ENCODE data around the gene CDH20. TPM values are rescaled to one million over a fixed set of nuclear protein-coding genes. Genes with fewer than 3 reads are reported as not detected.

Gene CDH20
- total and polyA plus RNA-seq, 2 of the 13 experiments (the other 11 are each of a cell fraction or from before 2014, with no cell fraction given), result not detected

DNA sequence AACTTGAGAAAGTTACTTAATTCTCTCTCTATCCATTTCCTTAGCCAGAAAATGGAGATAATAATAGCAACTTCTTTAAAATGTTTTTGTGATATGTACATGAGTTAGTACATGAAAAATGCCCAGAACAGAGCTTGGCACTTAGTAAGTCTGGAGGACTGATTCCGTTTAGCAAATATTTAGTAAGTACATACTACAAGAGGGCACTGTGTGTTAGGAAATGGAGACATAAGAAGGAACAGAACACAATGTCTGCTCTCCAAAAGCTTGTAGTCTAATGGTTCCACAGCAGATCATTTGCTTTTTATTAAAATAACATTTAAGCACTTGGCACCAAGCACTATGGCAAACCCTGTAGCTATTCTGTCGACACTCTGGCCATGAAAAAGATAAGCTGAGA is 47.5 kb upstream of the CDH20 start:
- Histone ChIP-seq H3K79me2 (ENCODE audit: insufficient read depth, low read length) (no peaks in the 10 kb centered on the region), H3K36me3 (replicated peaks in 1 of 2; ENCODE audit: control insufficient read depth in 1 of 2, insufficient read depth in 2 of 2, low read length in 2 of 2) (no peaks in the 10 kb centered on the region), H2AFZ (ENCODE audit: low read length) (no peak overlapping the region), H3K9ac (ENCODE audit: insufficient read depth, low read depth, low read length) (no peak overlapping the region), H3K27ac (ENCODE audit: extremely low read length, insufficient read depth, low read length) (no peak overlapping the region), H3K4me1 (ENCODE audit: insufficient read depth, low read length) (no peaks in the 10 kb centered on the region), H3K4me3 (replicated peaks in 1 of 3; ENCODE audit: insufficient read depth in 1 of 3, low read depth in 2 of 3, low read length in 3 of 3) (no peak overlapping the region), H3K27me3 (ENCODE audit: control insufficient read depth in 1 of 2, insufficient read depth in 2 of 2, low read length in 2 of 2) (no peaks in the 10 kb centered on the region), H3K9me3 (ENCODE audit: low read length) (peaks cover 9% of the 10 kb centered on the region), H3K4me2 (ENCODE audit: low read depth, low read length) (no peak overlapping the region), H4K20me1 (ENCODE audit: insufficient read depth, low read length) (no peaks in the 10 kb centered on the region)
- intact Hi-C loops (cut with micrococcal nuclease; ENCODE audit: unreplicated experiment) (no loop called here), in situ Hi-C loops (cut with HindIII; ENCODE audit: extremely low pct_ligation_motif_present, low pct_unique_long_range_greater_than_20kb) (no loop called here)
- BruUV-seq (replicated peaks), result no TSS peak
- TF ChIP-seq TAF15 (IDR thresholded peaks at IDR 0.05; ENCODE audit: low read depth, low read length, poor library complexity, severe bottlenecking) (no peak), ZNF770 (CRISPR knock-in tag; IDR thresholded peaks at IDR 0.05) (no peak), TEAD3 (CRISPR knock-in tag; optimal IDR thresholded peaks at IDR 0.05; ENCODE audit: borderline replicate concordance) (no peak)
- DNase-seq (ENCODE audit: low spot score) (no peak), ATAC-seq (no peak), FAIRE-seq (no peak)
- WGBS (ENCODE audit: low lambda C conversion rate), result 3% methylated on average over 2 of the region's 2 CpGs
- ChIA-PET POLR2A (no interaction called here), CTCF (ENCODE audit: low intra/inter-chr PET ratio, low total read pairs) (no interaction called here)

DNA sequence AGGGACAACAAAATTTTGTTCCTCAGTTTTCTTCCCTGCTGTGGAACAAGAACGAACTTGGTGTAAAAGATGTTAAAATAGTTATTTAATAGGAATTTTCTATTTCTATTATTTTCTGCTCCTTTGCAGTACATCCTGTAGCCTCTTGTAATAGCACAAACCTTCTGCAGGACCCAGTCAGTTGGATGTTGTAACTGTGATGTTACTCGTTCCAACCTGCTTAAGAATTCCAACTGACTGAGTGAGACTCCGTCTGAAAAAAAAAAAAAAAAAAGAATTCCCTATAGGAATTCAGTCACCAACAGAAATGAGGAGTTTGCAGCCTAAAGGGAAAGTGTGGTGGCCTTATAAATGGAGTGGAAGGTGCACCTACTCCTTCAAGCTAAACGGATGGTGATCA is 46.4 kb upstream of the CDH20 start:
- Histone ChIP-seq H2AFZ (ENCODE audit: low read length) (no peak overlapping the region), H3K9me3 (ENCODE audit: low read length) (no peaks in the 10 kb centered on the region), H3K4me1 (ENCODE audit: insufficient read depth, low read length) (no peaks in the 10 kb centered on the region), H3K27me3 (ENCODE audit: control insufficient read depth in 1 of 2, insufficient read depth in 2 of 2, low read length in 2 of 2) (no peaks in the 10 kb centered on the region), H3K79me2 (ENCODE audit: insufficient read depth, low read length) (no peaks in the 10 kb centered on the region), H3K27ac (ENCODE audit: extremely low read length, insufficient read depth, low read length) (no peak overlapping the region), H3K36me3 (replicated peaks in 1 of 2; ENCODE audit: control insufficient read depth in 1 of 2, insufficient read depth in 2 of 2, low read length in 2 of 2) (no peaks in the 10 kb centered on the region), H3K4me2 (ENCODE audit: low read depth, low read length) (no peak overlapping the region), H3K4me3 (replicated peaks in 1 of 3; ENCODE audit: insufficient read depth in 1 of 3, low read depth in 2 of 3, low read length in 3 of 3) (no peak overlapping the region), H3K9ac (ENCODE audit: insufficient read depth, low read depth, low read length) (no peak overlapping the region), H4K20me1 (ENCODE audit: insufficient read depth, low read length) (no peaks in the 10 kb centered on the region)
- no TSS peak for BruUV-seq (replicated peaks)
- POLR2A ChIA-PET, result no interaction called here
- ATAC-seq, result no peak
- intact Hi-C loops (cut with micrococcal nuclease; ENCODE audit: unreplicated experiment), result no loop called here
- in situ Hi-C loops (cut with HindIII; ENCODE audit: extremely low pct_ligation_motif_present, low pct_unique_long_range_greater_than_20kb), result no loop called here
- CTCF ChIA-PET (ENCODE audit: low intra/inter-chr PET ratio, low total read pairs), result no interaction called here
- no peak for DNase-seq (ENCODE audit: low spot score)
- no peak for FAIRE-seq
- WGBS (ENCODE audit: low lambda C conversion rate), result 2% methylated on average over 4 of the region's 4 CpGs
- TF ChIP-seq MEIS1 (CRISPR knock-in tag; IDR thresholded peaks at IDR 0.05; ENCODE audit: borderline replicate concordance) (no peak), NFYC (CRISPR knock-in tag; IDR thresholded peaks at IDR 0.05) (no peak), ADNP (CRISPR knock-in tag; IDR thresholded peaks at IDR 0.05) (no peak), RFXANK (CRISPR knock-in tag; IDR thresholded peaks at IDR 0.05) (no peak), ZFX (CRISPR knock-in tag; IDR thresholded peaks at IDR 0.05; ENCODE audit: low read depth) (no peak), KLF6 (CRISPR knock-in tag; IDR thresholded peaks at IDR 0.05) (no peak)
- TF ChIP-seq, protein P1, sequence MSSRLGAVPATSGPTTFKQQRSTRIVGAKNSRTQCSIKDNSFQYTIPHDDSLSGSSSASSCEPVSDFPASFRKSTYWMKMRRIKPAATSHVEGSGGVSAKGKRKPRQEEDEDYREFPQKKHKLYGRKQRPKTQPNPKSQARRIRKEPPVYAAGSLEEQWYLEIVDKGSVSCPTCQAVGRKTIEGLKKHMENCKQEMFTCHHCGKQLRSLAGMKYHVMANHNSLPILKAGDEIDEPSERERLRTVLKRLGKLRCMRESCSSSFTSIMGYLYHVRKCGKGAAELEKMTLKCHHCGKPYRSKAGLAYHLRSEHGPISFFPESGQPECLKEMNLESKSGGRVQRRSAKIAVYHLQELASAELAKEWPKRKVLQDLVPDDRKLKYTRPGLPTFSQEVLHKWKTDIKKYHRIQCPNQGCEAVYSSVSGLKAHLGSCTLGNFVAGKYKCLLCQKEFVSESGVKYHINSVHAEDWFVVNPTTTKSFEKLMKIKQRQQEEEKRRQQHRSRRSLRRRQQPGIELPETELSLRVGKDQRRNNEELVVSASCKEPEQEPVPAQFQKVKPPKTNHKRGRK (CRISPR knock-in tag; IDR thresholded peaks at IDR 0.05), result no peak
- TF ChIP-seq, protein P2, sequence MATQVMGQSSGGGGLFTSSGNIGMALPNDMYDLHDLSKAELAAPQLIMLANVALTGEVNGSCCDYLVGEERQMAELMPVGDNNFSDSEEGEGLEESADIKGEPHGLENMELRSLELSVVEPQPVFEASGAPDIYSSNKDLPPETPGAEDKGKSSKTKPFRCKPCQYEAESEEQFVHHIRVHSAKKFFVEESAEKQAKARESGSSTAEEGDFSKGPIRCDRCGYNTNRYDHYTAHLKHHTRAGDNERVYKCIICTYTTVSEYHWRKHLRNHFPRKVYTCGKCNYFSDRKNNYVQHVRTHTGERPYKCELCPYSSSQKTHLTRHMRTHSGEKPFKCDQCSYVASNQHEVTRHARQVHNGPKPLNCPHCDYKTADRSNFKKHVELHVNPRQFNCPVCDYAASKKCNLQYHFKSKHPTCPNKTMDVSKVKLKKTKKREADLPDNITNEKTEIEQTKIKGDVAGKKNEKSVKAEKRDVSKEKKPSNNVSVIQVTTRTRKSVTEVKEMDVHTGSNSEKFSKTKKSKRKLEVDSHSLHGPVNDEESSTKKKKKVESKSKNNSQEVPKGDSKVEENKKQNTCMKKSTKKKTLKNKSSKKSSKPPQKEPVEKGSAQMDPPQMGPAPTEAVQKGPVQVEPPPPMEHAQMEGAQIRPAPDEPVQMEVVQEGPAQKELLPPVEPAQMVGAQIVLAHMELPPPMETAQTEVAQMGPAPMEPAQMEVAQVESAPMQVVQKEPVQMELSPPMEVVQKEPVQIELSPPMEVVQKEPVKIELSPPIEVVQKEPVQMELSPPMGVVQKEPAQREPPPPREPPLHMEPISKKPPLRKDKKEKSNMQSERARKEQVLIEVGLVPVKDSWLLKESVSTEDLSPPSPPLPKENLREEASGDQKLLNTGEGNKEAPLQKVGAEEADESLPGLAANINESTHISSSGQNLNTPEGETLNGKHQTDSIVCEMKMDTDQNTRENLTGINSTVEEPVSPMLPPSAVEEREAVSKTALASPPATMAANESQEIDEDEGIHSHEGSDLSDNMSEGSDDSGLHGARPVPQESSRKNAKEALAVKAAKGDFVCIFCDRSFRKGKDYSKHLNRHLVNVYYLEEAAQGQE (IDR thresholded peaks at IDR 0.05; ENCODE audit: borderline replicate concordance in 1 of 2, low read depth in 1 of 2, low read length in 2 of 2), result no peak
